Measurements from ENCODE around the gene LRRC4. TPM values are rescaled to one million over a fixed set of nuclear protein-coding genes. Genes with fewer than 3 reads are reported as not detected.

Gene LRRC4
- total RNA-seq, 2 donors from 2014 or later, result 0.23 to 5.7 TPM

DNA sequence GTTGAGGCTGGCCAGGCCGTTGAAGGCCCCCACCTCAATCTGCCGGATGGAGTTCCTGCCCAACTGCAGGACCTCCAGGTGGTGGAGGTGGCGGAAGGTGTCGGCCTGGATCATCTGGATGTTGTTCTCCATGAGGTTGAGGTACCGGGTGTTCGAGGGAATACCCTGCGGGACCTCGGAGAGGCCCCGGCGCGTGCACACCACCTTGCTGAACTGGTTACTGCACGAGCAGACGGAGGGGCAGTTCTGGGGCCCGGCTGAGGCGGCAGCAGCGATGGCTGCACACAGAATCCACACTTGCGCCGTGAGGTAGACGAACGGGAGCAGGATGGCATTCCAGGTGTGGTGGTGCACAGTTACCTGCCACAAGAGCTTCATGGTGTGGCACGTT, 979 bp downstream of the LRRC4 start:
- WGBS, result 89% methylated on average over 21 of the region's 21 CpGs
- H3K9me3 ChIP-seq, result no peaks in the 10 kb centered on the region
- intact Hi-C loops (cut with DNase I), result loop anchor here (10.0 kb wide), 2 partner anchors 175 to 445 kb away; partner anchors contain the start of genes ARF5 and GCC1
- no peak overlapping the region for H3K4me3 ChIP-seq
- no peaks in the 10 kb centered on the region for H3K27me3 ChIP-seq (replicated peaks; ENCODE audit: insufficient read depth)
- TF ChIP-seq POLR2AphosphoS5 (IDR thresholded peaks at IDR 0.05) (no peak), POLR2A (IDR thresholded peaks at IDR 0.05) (no peak)
- TF ChIP-seq, protein P1, sequence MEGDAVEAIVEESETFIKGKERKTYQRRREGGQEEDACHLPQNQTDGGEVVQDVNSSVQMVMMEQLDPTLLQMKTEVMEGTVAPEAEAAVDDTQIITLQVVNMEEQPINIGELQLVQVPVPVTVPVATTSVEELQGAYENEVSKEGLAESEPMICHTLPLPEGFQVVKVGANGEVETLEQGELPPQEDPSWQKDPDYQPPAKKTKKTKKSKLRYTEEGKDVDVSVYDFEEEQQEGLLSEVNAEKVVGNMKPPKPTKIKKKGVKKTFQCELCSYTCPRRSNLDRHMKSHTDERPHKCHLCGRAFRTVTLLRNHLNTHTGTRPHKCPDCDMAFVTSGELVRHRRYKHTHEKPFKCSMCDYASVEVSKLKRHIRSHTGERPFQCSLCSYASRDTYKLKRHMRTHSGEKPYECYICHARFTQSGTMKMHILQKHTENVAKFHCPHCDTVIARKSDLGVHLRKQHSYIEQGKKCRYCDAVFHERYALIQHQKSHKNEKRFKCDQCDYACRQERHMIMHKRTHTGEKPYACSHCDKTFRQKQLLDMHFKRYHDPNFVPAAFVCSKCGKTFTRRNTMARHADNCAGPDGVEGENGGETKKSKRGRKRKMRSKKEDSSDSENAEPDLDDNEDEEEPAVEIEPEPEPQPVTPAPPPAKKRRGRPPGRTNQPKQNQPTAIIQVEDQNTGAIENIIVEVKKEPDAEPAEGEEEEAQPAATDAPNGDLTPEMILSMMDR (IDR thresholded peaks at IDR 0.05), result no peak
- no peaks in the 10 kb centered on the region for H3K36me3 ChIP-seq
- DNase-seq (ENCODE audit: low spot score), result no peak
- H3K4me1 ChIP-seq (replicated peaks), result peaks cover 7% of the 10 kb centered on the region
- H3K27ac ChIP-seq, result no peak overlapping the region

DNA sequence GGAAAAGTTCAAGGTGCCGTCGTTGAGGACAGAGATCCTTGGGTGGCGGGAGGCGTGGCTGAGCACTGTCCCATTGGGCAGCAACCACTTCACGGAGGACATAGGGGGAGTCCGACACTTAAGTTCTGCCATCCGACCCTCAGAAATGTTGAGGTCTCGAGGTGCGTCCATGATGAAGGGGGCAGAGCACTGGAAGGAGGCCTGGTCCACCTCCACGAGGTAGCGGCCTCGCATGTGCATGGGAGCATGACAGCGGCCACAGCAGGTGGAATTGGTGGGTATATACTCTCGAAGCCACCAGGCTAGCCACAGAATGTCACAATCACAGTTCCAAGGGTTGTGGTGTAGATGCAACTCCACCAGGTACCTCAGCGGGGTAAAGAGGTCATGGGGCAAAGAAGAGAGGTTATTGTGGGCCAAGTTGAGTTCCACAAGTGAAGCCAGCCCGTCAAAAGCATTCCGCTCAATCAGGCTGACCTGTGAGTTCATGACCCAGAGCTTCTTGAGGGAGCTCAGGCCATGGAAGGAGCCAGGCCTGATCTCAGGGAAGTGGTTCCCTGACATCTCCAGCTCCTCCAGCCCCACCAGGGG, 1.7 kb downstream of the LRRC4 start:
- Histone ChIP-seq H3K4me3 (no peak overlapping the region), H3K9me3 (no peaks in the 10 kb centered on the region), H3K4me1 (replicated peaks) (peaks cover 7% of the 10 kb centered on the region), H3K27me3 (replicated peaks; ENCODE audit: insufficient read depth) (no peaks in the 10 kb centered on the region), H3K27ac (no peak overlapping the region), H3K36me3 (no peaks in the 10 kb centered on the region)
- no peak for TF ChIP-seq POLR2A (IDR thresholded peaks at IDR 0.05)
- intact Hi-C loops (cut with DNase I), result loop anchor here (10.0 kb wide), 1 partner anchor 325 kb away; no protein-coding TSS in a partner anchor
- 95% methylated on average over 17 of the region's 17 CpGs for WGBS
- DNase-seq (ENCODE audit: low spot score), result no peak

DNA sequence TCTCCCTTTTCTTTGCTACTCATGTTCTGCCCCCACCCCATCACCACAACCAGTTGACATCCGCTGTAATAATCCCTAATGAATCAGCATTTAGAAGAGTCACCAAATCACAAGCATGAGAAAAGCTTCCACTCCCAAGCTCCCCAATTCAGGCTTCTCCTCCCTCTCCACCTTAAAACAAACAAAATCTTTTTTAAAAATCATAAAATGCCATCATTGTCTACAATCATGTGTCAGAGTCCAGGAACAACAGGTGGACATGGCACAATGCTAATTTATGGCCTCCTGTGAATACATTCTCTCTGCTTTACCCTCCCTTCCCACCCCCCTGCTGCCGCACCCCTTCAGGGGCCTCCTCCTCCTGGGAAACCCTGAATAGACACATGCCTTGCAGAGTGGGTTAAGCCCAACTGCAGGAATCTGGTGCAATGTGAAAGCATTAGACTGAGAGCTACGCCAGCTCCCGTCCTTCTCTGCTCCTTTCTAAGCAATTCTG, 3.7 kb downstream of the LRRC4 start:
- Histone ChIP-seq H3K36me3 (no peaks in the 10 kb centered on the region), H3K9me3 (no peaks in the 10 kb centered on the region), H3K4me1 (replicated peaks) (peaks cover 7% of the 10 kb centered on the region), H3K27ac (no peak overlapping the region), H3K4me3 (no peak overlapping the region), H3K27me3 (replicated peaks; ENCODE audit: insufficient read depth) (no peaks in the 10 kb centered on the region)
- no peak for DNase-seq (ENCODE audit: low spot score)
- WGBS, result 68% methylated on average over 4 of the region's 4 CpGs
- TF ChIP-seq, protein P1 (IDR thresholded peaks at IDR 0.05), result no peak
- TF ChIP-seq POLR2AphosphoS5 (IDR thresholded peaks at IDR 0.05), result no peak
- intact Hi-C loops (cut with DNase I), result loop anchor here (10.0 kb wide), 1 partner anchor 323 kb away; no protein-coding TSS in a partner anchor

DNA sequence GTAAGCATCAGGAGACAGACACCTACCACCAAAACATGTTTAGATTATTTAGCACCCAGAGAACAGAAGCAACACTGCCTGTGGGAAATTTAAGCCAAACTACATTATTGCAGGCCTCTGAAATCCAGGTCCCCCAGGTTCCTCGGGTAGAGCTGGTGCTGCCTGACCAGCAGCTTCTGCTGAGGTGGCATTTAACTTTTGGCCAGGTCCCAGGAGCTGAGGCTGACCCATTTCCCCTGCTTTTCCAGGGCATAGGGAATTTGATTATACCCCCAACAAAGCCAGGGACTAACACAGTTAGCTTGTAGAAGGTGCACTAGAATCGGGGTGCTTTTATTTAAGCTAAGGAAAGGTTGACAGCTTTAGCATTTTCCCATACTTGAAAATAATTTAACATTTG, 4.7 kb downstream of the LRRC4 start:
- TF ChIP-seq, protein P1 (IDR thresholded peaks at IDR 0.05), result no peak
- TF ChIP-seq POLR2AphosphoS5 (IDR thresholded peaks at IDR 0.05) (no peak), POLR2A (IDR thresholded peaks at IDR 0.05) (no peak)
- Histone ChIP-seq H3K9me3 (no peaks in the 10 kb centered on the region), H3K36me3 (no peaks in the 10 kb centered on the region), H3K27ac (no peak overlapping the region), H3K27me3 (replicated peaks; ENCODE audit: insufficient read depth) (no peaks in the 10 kb centered on the region), H3K4me3 (no peak overlapping the region), H3K4me1 (replicated peaks) (peaks cover 7% of the 10 kb centered on the region)
- intact Hi-C loops (cut with DNase I), result loop anchor here (10.0 kb wide), 1 partner anchor 322 kb away; no protein-coding TSS in a partner anchor
- WGBS, result 67% methylated on average over 2 of the region's 2 CpGs
- no peak for DNase-seq (ENCODE audit: low spot score)

DNA sequence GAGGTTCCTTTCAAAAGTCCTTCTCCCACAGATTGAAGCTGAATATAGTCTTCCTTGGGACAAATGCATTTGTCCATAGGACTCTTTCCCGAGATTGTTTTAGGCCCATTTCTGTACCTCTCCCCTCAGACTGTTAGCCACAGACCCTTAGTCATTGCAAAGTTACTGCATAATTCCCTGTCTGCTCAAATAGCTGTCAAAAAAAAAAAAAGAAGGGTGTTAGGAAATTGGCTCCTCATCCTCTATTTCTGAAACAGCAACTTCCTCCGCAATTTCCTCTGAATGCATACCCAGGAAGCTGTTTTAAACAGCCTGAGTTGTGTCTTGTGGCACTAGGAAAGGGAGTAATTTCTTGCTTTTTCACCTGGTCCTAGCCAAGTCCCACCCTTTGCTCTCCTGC, 5.4 kb downstream of the LRRC4 start:
- Histone ChIP-seq H3K4me1 (replicated peaks) (peaks cover 6% of the 10 kb centered on the region), H3K27ac (no peak overlapping the region), H3K27me3 (replicated peaks; ENCODE audit: insufficient read depth) (no peaks in the 10 kb centered on the region), H3K36me3 (no peaks in the 10 kb centered on the region), H3K9me3 (no peaks in the 10 kb centered on the region), H3K4me3 (no peak overlapping the region)
- 83% methylated on average over 2 of the region's 2 CpGs for WGBS
- TF ChIP-seq POLR2AphosphoS5 (IDR thresholded peaks at IDR 0.05) (no peak), POLR2A (IDR thresholded peaks at IDR 0.05) (no peak)
- TF ChIP-seq, protein P1 (IDR thresholded peaks at IDR 0.05), result no peak
- intact Hi-C loops (cut with DNase I), result loop anchor here (10.0 kb wide), 1 partner anchor 321 kb away; no protein-coding TSS in a partner anchor
- no peak for DNase-seq (ENCODE audit: low spot score)

Data from prostate gland (tissue), 2 donors.